ENCODE results near the gene BIRC3. TPM values are rescaled to one million over a fixed set of nuclear protein-coding genes. Genes with fewer than 3 reads are reported as not detected.

The BIRC3 gene
- total RNA-seq, 4 donors from 2014 or later: 3.4 to 30.2 (median 9.1) TPM

DNA sequence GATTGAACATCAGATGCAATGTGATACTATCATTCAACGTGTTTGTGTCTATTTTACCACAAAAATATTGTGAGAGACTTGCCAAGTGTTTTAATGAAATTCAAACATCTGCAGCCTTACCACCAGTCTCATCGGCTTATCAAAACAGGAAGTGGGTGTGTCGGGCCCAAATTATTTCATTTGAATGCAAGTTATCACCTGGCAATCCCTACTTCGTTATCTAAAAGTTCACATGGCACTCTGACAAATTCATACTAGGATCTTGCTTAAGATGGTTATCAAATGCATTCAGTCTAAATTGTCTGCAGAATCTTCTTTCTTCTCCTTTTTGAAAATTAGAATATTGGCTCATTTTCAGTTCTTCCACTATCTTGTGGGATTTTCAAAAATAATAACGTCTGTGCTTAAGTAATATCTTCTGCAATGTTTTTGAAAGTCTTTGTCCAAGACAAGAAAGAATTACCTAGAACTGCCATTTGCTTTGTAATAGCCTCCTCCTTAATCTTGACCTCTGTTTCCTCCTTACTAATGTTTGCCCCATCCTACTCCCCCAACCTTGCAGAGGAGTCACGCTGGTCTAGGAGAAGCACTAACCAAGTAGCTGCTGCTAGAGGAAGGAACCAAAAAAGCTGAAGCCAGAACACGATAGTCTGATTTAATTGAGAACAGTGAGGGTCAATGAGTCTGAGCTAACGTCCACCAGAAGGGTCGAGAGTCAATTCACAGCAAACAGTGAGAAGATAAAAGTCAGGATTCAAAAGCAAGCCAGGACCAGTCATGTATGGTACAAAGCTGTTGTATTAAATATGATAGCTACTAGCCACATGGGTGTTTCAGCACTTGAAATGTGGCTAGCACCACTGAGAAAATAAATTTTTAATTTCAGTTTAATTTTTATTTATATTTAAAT is 10.2 kb upstream of the BIRC3 start:
- TF ChIP-seq, protein P1, sequence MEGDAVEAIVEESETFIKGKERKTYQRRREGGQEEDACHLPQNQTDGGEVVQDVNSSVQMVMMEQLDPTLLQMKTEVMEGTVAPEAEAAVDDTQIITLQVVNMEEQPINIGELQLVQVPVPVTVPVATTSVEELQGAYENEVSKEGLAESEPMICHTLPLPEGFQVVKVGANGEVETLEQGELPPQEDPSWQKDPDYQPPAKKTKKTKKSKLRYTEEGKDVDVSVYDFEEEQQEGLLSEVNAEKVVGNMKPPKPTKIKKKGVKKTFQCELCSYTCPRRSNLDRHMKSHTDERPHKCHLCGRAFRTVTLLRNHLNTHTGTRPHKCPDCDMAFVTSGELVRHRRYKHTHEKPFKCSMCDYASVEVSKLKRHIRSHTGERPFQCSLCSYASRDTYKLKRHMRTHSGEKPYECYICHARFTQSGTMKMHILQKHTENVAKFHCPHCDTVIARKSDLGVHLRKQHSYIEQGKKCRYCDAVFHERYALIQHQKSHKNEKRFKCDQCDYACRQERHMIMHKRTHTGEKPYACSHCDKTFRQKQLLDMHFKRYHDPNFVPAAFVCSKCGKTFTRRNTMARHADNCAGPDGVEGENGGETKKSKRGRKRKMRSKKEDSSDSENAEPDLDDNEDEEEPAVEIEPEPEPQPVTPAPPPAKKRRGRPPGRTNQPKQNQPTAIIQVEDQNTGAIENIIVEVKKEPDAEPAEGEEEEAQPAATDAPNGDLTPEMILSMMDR (IDR thresholded peaks at IDR 0.05): no peak
- ATAC-seq (ENCODE audit: low FRiP score) (peak; percentile 45), DNase-seq (ENCODE audit: low spot score) (no peak)

- no peak for DNase-seq (ENCODE audit: low spot score)
- TF ChIP-seq, protein P1 (IDR thresholded peaks at IDR 0.05): no peak
- ATAC-seq (ENCODE audit: low FRiP score): no peak
These were observed 9.6 kb upstream of the BIRC3 start for GRCh38 chr11:102307727-102308038.

- TF ChIP-seq, protein P1 (IDR thresholded peaks at IDR 0.05): no peak
- ATAC-seq (ENCODE audit: low FRiP score): no peak
- no peak for DNase-seq (ENCODE audit: low spot score)
These were observed 7.4 kb upstream of the BIRC3 start for GRCh38 chr11:102309621-102310541.

DNA sequence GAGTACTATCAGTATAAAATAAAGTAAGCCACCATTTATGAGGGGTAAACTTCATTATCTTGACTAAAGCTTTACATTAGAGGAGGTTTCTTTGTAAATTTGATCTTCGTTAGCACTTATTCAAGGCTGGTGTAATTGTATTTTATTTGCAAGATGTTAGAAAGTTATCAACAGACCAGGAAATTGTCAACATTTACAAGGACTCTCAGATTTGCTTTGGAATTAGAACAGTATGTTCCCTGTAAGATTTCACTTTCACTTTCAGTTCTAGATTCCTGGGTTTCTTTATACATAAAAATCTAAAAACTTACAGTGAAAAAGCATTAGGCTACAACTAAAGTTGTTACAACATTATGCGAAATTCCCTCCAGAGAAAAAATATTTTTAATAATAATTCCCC is 4.6 kb upstream of the BIRC3 start:
- ATAC-seq (ENCODE audit: low FRiP score) (no peak), DNase-seq (ENCODE audit: low spot score) (no peak)
- TF ChIP-seq, protein P1 (IDR thresholded peaks at IDR 0.05): no peak

- DNase-seq (ENCODE audit: low spot score) (no peak), ATAC-seq (ENCODE audit: low FRiP score) (no peak)
- TF ChIP-seq, protein P1 (IDR thresholded peaks at IDR 0.05): no peak
These were observed 3.9 kb upstream of the BIRC3 start for GRCh38 chr11:102313238-102313940.

- no peak for DNase-seq (ENCODE audit: low spot score)
- no peak for ATAC-seq (ENCODE audit: low FRiP score)
- TF ChIP-seq, protein P1 (IDR thresholded peaks at IDR 0.05): no peak
These were observed 2.5 kb upstream of the BIRC3 start for GRCh38 chr11:102314784-102315183.

Data from omental fat pad (tissue), 4 donors.